NCI-H446 treated with DMSO at 0.1 percent for 48 hours (cell line): ENCODE results near the gene ACSBG1.
A peak's percentile ranks its signal among the peaks of the same experiment; 100 is the strongest.
"Not testable (repeated sequence)": the region's sequence is repeated elsewhere in the genome, so short reads cannot be mapped to it uniquely, and the experiment has no call there.

Experiments
- DNase-seq: peaks from one replicate; lab custom pipeline; 2025; lab: John Stamatoyannopoulos, UW

Gene ACSBG1

DNA sequence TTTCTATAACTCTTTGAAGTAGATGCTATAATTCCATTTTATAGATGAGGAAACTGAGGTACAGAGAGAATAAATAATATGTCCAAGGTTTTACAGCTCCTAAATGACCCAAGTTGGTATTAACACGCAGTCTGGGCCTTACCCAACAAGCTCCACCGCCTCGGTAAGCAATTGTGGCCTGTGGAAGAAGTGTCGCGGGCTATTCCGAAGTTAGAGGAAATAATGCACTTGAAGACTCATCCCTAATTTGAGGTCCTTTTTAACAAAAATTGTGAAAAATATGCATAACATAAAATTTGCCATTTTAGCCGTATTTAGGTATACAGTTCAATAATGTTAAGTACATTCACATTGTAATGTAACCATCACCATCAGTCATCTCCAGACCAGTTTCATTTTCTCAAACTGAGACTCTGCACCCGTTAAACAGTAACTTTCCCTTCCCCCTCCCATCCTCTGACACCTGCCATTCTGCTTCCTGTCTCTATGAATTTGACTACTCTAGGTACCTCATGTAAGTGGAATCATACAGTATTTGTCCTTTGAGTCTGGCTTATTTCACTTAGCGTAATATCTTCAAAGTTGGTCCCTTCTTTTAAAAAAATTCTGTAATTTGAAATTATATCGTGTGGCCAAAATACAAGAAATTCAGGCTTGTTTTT is 67.0 kb downstream of the ACSBG1 start:
- DNase-seq = no peak

- DNase-seq = no peak
These were observed 70.4 kb downstream of the ACSBG1 start for GRCh38 chr15:78164010-78164409.

DNA sequence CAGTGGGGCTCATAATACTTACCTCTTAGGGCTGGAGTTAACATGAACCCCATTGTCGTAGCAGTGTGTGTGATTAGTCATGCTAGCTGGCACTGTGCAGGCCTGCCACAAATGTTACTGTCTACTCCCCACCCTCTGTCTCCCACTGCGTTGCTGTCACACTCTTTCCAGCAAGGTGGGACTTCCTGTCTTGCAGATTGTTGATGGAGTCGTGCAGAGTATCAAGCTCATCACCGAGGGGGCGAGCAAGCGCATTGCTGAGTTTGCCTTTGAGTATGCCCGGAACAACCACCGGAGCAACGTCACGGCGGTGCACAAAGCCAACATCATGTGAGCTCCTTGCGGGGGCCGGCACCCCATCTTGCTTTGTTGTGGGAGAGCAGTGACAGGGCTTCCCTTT is 72.3 kb downstream of the ACSBG1 start:
- DNase-seq = no peak

GRCh38 chr15:78159395-78159794 is 75.0 kb downstream of the ACSBG1 start:
- no peak for DNase-seq

- DNase-seq = no peak
These were observed 77.2 kb downstream of the ACSBG1 start for GRCh38 chr15:78157203-78157602.

DNA sequence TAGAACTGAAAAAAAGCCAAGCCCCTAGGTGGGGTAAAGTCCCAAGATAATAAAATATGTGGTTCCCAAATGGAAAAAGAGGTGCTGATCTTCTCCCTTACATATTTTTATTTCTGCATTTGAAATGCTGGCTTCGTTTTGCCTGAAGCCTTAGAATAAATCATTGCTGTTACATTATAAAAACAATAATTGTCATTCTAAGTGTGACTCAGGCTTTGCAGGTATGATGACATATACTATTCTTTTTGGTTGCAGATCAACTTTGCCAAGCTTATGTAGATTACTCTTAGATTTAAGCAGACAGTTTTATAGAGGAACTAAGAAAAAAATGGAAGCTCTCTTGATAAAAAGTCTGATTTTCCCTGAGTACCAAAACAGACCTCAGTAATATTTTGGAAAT is 77.7 kb downstream of the ACSBG1 start:
- no peak for DNase-seq

DNA sequence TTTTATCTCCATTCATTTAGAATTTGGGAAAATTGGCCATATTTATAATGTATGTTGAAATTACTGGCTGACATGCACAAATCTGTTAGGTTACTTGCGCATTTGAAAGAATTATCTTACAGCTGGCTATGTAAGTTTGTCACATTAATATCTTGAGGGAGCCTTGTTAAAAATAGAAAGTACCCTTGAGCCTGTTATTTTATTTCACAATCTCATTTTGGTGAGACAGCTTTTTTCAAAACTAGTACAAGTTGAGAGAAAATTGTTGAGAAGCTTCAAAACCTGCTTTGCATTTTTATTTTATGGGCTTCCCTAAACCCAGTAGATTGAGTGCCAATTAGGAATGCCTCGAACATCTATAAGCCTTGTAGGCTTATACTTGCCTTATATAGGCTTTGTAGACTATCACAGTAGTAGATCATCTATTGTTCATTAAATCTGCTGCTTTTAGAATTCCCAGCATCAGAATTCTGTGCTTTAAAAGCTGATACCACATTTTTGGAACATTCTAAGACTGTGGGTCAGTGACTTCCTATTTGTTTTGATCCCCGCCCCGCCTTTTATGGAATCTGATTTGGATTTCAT is 78.9 kb downstream of the ACSBG1 start:
- DNase-seq = no peak

GRCh38 chr15:78154955-78155354 is 79.4 kb downstream of the ACSBG1 start:
- DNase-seq = no peak

- not testable (repeated sequence) for DNase-seq
These were observed 83.3 kb downstream of the ACSBG1 start for GRCh38 chr15:78151075-78151474.

DNA sequence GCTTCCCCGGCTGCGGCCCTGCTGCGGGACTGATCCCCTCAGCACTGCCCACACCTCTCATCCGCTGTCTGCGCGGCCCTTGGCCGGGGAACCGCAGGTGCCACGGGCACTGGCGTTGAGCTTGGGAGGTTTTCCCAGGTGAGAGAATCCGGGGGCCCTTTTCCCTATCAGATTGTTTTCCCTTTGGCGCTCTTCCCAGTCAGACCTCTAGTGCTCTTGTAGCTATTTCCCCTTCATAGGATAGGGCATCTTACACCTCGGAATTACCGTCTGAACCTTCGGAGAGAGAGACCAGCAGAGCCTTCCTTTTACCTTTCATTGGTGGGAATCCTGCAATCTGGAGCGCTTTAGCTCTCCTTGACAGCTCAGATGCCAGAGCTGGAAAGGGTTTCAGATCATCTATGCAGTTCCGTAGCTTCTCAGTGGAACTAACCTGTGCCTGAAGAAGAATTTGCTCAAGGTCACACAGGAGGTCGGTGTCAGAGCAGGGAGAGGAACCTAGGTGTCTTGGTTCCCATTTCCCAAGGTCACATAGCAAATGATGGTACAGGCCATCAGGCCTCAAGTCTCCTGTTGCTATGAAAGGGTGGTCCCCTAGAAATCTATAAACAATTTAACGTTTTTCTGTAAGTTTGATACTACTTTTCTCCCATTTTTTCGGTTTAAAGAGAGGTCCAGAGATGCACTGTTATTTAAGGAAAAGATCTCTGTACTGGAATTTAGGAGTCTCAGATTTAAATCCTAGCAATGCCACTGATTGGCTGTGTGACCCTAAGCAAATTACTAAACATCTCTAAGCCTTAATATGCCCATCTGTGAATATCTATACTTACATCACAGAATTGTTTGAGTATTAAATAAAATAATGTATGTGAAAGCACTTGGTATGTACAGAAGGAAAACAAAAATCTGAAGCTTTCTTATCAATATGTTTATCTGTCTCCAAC is 84.3 kb downstream of the ACSBG1 start:
- DNase-seq = no peak

- peak; percentile 83 for DNase-seq
These were observed 85.1 kb downstream of the ACSBG1 start, which contains the start of gene IDH3A for GRCh38 chr15:78149068-78149804. Gene IDH3A, plus strand, starts transcription at chr15:78149362. Its CDS starts 42 bp downstream, at chr15:78149404.

GRCh38 chr15:78148392-78149067 is 85.8 kb downstream of the ACSBG1 start:
- DNase-seq = no peak

DNA sequence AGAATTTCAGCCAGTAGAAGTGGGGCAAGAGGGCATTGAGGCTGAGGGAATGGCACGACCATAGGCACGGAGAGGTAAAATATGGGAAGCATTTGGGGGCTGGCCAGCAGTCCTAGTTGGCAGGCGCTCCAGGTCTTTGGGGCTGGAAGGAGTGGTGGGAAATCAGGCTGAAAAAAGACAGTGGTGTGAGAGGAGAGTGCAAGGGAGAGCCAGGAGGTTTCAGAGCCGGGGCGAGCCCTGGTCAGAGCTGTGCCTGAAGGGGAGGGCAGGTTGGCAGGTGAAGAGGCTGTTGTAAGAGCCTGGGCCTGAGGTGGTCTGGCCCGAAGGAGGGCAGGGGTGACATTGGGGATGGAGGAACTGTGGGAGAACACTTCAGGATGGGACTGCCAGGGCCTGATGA is 86.8 kb downstream of the ACSBG1 start:
- DNase-seq = no peak

DNA sequence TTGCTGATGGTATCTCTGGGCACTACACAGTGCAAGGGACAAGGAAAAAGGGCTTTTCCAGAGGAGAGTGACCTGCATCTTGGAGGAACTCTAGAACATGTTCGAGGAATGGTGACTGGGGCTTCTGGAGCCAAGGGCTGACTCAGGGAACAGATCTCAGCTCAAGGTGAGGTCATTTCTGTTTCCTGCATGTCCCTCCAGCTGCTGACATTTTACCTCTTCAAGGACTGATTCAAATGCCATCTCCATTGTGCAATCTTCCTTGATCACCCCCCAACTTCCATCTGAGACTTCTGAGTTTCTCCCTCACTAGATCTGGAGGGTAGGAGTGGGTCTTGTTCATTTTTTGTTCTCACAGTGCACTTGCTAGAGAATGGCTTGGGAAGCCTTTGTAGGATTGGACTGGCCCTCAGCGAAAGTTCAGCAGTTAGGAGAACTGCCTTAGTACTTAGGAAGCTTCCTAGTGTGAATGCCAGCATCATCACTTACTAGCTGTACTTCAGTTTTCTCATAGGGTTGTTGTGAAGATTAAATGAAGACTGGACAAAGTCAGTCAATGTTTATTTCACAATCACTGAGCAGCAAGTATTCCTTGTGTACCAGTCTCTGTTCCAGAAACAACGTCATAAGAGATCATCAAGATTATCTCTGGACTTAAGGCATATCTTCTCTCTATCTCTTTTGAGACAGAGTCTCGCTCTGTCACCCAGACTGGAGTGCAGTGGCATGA is 87.8 kb downstream of the ACSBG1 start:
- no peak for DNase-seq

GRCh38 chr15:78142332-78142731 is 92.0 kb downstream of the ACSBG1 start:
- DNase-seq = no peak

DNA sequence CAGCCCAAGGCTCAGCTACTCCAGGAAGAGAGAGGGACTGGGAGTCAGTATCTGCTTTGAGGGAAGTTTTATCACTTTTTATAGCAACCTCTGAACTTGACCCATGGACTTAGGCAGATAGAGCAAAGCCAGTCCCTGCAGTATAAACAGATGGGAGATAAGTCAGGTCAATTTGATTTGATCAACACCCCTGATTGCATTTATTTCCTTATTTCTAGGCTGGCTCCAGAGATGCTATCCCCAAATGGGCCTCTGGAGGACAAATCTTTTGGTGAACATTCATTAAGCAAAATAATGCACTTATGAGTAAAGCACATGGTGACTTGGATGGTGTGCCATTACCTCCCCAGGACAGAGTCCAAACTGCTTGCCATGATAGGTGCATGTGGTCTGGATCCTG is 94.1 kb downstream of the ACSBG1 start:
- no peak for DNase-seq

- no peak for DNase-seq
These were observed 94.8 kb downstream of the ACSBG1 start for GRCh38 chr15:78139578-78139977.

- DNase-seq = no peak
These were observed 100.6 kb downstream of the ACSBG1 start for GRCh38 chr15:78133801-78134200.

- peak; percentile 2 for DNase-seq
These were observed 102.9 kb downstream of the ACSBG1 start, which contains the start of gene CIB2 for GRCh38 chr15:78131295-78132061. Gene CIB2, minus strand, starts transcription at chr15:78131445. Its CDS starts 230 bp downstream, at chr15:78131215.
